ENCODE data around the gene CUBN. TPM values are rescaled to one million over a fixed set of nuclear protein-coding genes. Genes with fewer than 3 reads are reported as not detected.

Gene CUBN
- polyA plus RNA-seq, 2 of the 4 experiments (the other 2 are of a cell fraction) = 0.08 to 0.28 TPM

- Histone ChIP-seq H3K4me2 (no peak overlapping the region), H3K9me3 (no peaks in the 10 kb centered on the region), H3K4me3 (no peak overlapping the region), H3K4me1 (no peaks in the 10 kb centered on the region), H3K27ac (no peak overlapping the region)
- no peak for FAIRE-seq
- ATAC-seq = no peak
- POLR2A ChIA-PET = no interaction called here
- DNase-seq (ENCODE audit: low read depth in 1 of 2, low spot score in 1 of 2) = no peak
- 79% methylated on average over 7 of the region's 7 CpGs for WGBS (ENCODE audit: missing lambda C conversion rate)
- TF ChIP-seq BCL3 (IDR thresholded peaks at IDR 0.05) (no peak), CHD2 (IDR thresholded peaks at IDR 0.05; ENCODE audit: low read length, partially characterized antibody) (no peak), ZC3H11A (IDR thresholded peaks at IDR 0.05) (no peak), NR3C1 (IDR thresholded peaks at IDR 0.05) (no peak), EP300 (IDR thresholded peaks at IDR 0.05) (no peak)
- CTCF ChIA-PET = no interaction called here
These were observed 349.2 kb downstream of the CUBN start for GRCh38 chr10:16780338-16780880.

GRCh38 chr10:16779384-16779915, 350.2 kb downstream of the CUBN start:
- FAIRE-seq (no peak), ATAC-seq (no peak), DNase-seq (ENCODE audit: low read depth in 1 of 2, low spot score in 1 of 2) (no peak)
- H3K4me3 ChIP-seq = no peak overlapping the region
- no peaks in the 10 kb centered on the region for H3K4me1 ChIP-seq
- H3K4me2 ChIP-seq = no peak overlapping the region
- H3K27ac ChIP-seq = no peak overlapping the region
- H3K9me3 ChIP-seq = no peaks in the 10 kb centered on the region
- ChIA-PET POLR2A (no interaction called here), CTCF (interaction anchor here (0.7 to 1.1 kb wide), 3 partner anchors 29 to 137 kb away, joined by 3 to 4 read pairs (median 4); no protein-coding TSS in a partner anchor)
- 82% methylated on average over 6 of the region's 6 CpGs for WGBS (ENCODE audit: missing lambda C conversion rate)
- TF ChIP-seq HEYL (CRISPR knock-in tag; IDR thresholded peaks at IDR 0.05) (no peak), CBX2 (IDR thresholded peaks at IDR 0.05; ENCODE audit: borderline replicate concordance, low read depth) (no peak), NR3C1 (IDR thresholded peaks at IDR 0.05) (no peak), CHD4 (IDR thresholded peaks at IDR 0.05; ENCODE audit: borderline replicate concordance) (no peak), SREBF2 (IDR thresholded peaks at IDR 0.05) (no peak), TFCP2L1 (CRISPR knock-in tag; IDR thresholded peaks at IDR 0.05) (no peak), FOXS1 (CRISPR knock-in tag; IDR thresholded peaks at IDR 0.05) (no peak), KDM1A (IDR thresholded peaks at IDR 0.05; ENCODE audit: low read depth) (no peak)

GRCh38 chr10:16777473-16778370, 351.9 kb downstream of the CUBN start:
- no peaks in the 10 kb centered on the region for H3K4me1 ChIP-seq
- no peak overlapping the region for H3K27ac ChIP-seq
- ChIA-PET CTCF (interaction anchor here (0.6 to 2.0 kb wide), 17 partner anchors 9 to 896 kb away, joined by 3 to 11 read pairs (median 4); no protein-coding TSS in a partner anchor), POLR2A (no interaction called here)
- H3K9me3 ChIP-seq = no peaks in the 10 kb centered on the region
- no peak overlapping the region for H3K4me3 ChIP-seq
- FAIRE-seq = no peak
- no peak overlapping the region for H3K4me2 ChIP-seq
- peak; percentile 52 to 53 for DNase-seq (ENCODE audit: low read depth in 1 of 2, low spot score in 1 of 2)
- ATAC-seq = peak in 1 of 2 experiments; percentile 38; a peak in 1 of 6 replicates
- WGBS (ENCODE audit: missing lambda C conversion rate) = 61% methylated on average over 7 of the region's 7 CpGs
- TF ChIP-seq CTCF (IDR thresholded peaks at IDR 0.05) (peak; percentile 78), NPAS2 (CRISPR knock-in tag; IDR thresholded peaks at IDR 0.05; ENCODE audit: borderline replicate concordance) (no peak), MAX (IDR thresholded peaks at IDR 0.05) (no peak), RFX5 (IDR thresholded peaks at IDR 0.05) (no peak), SMC3 (IDR thresholded peaks at IDR 0.05) (peak; percentile 65; the same call in 2 of the 3 replicates), EP300 (IDR thresholded peaks at IDR 0.05) (no peak), ESRRA (IDR thresholded peaks at IDR 0.05; ENCODE audit: borderline replicate concordance, low read length) (no peak), MAZ (IDR thresholded peaks at IDR 0.05; ENCODE audit: borderline replicate concordance, low read depth, low read length) (no peak), HOXB13 (CRISPR knock-in tag; IDR thresholded peaks at IDR 0.05; ENCODE audit: low read depth) (no peak), MAFK (IDR thresholded peaks at IDR 0.05; ENCODE audit: partially characterized antibody) (no peak), RAD21 (conservative IDR thresholded peaks at IDR 0.05 in 1 of 2, IDR thresholded peaks at IDR 0.05 in 1 of 2) (peak; percentile 72 to 79), CBX8 (IDR thresholded peaks at IDR 0.05) (no peak), GATA3 (IDR thresholded peaks at IDR 0.05; ENCODE audit: borderline replicate concordance) (no peak), NFE2L2 (conservative IDR thresholded peaks at IDR 0.05; ENCODE audit: low read length) (no peak), ZC3H11A (IDR thresholded peaks at IDR 0.05) (no peak), HOXB5 (CRISPR knock-in tag; IDR thresholded peaks at IDR 0.05) (no peak), HMGXB4 (CRISPR knock-in tag; IDR thresholded peaks at IDR 0.05; ENCODE audit: borderline replicate concordance) (no peak), KDM5A (IDR thresholded peaks at IDR 0.05) (no peak)
